Peyer's patch (tissue), 4 donors: ENCODE data around the gene CHD5. TPM values are rescaled to one million over a fixed set of nuclear protein-coding genes. Genes with fewer than 3 reads are reported as not detected.

Source experiments
- DNase-seq, 3 donors: peaks; one replicate each; pipeline ENCODE4 v3.0.0-alpha.2; 2017 to 2019
- H3K27ac ChIP-seq, 4 donors: fragments of 200-600 bp; sonication (generic); one replicate each; pipeline ENCODE4 v1.5.1; 2016 to 2019
- H3K27me3 ChIP-seq, 2 donors: fragments of 200-600 bp; sonication (generic); one replicate each; pipeline ENCODE4 v1.5.1; 2019
- H3K36me3 ChIP-seq, 3 donors: fragments of 200-600 bp; sonication (generic); one replicate each; pipeline ENCODE4 v1.5.1; 2016 to 2019
- H3K4me1 ChIP-seq, 4 donors: fragments of 200-600 bp; sonication (generic); one replicate each; pipeline ENCODE4 v1.5.1; 2016 to 2019
- H3K4me3 ChIP-seq, 4 donors: fragments of 200-600 bp; sonication (generic); 1 replicate in 3 of 4; 2 replicates in 1 of 4; pipeline ENCODE4 v1.5.1; 2016 to 2019; ENCODE audit warnings: mild to moderate bottlenecking in 1 of 4
- H3K9me3 ChIP-seq, 4 donors: fragments of 200-600 bp; sonication (generic); one replicate each; pipeline ENCODE4 v1.5.1; 2016 to 2019; ENCODE audit warnings: mild to moderate bottlenecking in 1 of 4
- CTCF ChIP-seq, 6 experiments: fragments of 450-650 bp in 4 of 6; fragments of 200-600 bp in 2 of 6; sonication (generic) in 1 of 6; IDR thresholded peaks; one replicate each; pipeline ENCODE4 v1.5.1; 2017 to 2019; ENCODE audit warnings: antibody characterized with exemption in 6 of 6, mild to moderate bottlenecking in 3 of 6, moderate library complexity in 1 of 6
- POLR2A ChIP-seq, 2 donors: fragments of 450-650 bp; IDR thresholded peaks; one replicate each; pipeline ENCODE4 v1.5.1; 2017; ENCODE audit warnings: antibody characterized with exemption in 2 of 2, mild to moderate bottlenecking in 2 of 2, moderate library complexity in 2 of 2
- total RNA-seq, 4 donors: library from RNA; depleted of rRNA; stranded (reverse); fragments of >200 nt; gene quantifications; one replicate each; pipeline ENCODE4 v1.1.0, GENCODE V29; 2016

The CHD5 gene
- total RNA-seq, 4 donors from 2014 or later: under 0.01 to 0.66 (median 0.22) TPM

GRCh38 chr1:6157528-6158174 is 22.5 kb downstream of the CHD5 start:
- no peaks in the 10 kb centered on the region for H3K36me3 ChIP-seq
- no peaks in the 10 kb centered on the region for H3K9me3 ChIP-seq
- peaks cover 0 to 5% (median 0%) of the 10 kb centered on the region in 4 donors for H3K4me1 ChIP-seq
- no peaks in the 10 kb centered on the region for H3K27me3 ChIP-seq
- TF ChIP-seq POLR2A (IDR thresholded peaks at IDR 0.05): no peak
- no peak for TF ChIP-seq CTCF (IDR thresholded peaks at IDR 0.05)
- no peak overlapping the region for H3K4me3 ChIP-seq
- no peak overlapping the region for H3K27ac ChIP-seq
- peak in 1 of 3 donors; percentile 63 for DNase-seq

- peaks cover 0 to 5% (median 0%) of the 10 kb centered on the region in 4 donors for H3K4me1 ChIP-seq
- no peak for TF ChIP-seq CTCF (IDR thresholded peaks at IDR 0.05)
- TF ChIP-seq POLR2A (IDR thresholded peaks at IDR 0.05): no peak
- H3K27me3 ChIP-seq: no peaks in the 10 kb centered on the region
- no peak overlapping the region for H3K27ac ChIP-seq
- no peaks in the 10 kb centered on the region for H3K9me3 ChIP-seq
- H3K36me3 ChIP-seq: no peaks in the 10 kb centered on the region
- no peak overlapping the region for H3K4me3 ChIP-seq
- no peak for DNase-seq
Observed at GRCh38 chr1:6157132-6157527, 23.0 kb downstream of the CHD5 start.

- no peak overlapping the region for H3K27ac ChIP-seq
- peaks cover 0 to 5% (median 0%) of the 10 kb centered on the region in 4 donors for H3K4me1 ChIP-seq
- no peak overlapping the region for H3K4me3 ChIP-seq
- H3K27me3 ChIP-seq: no peaks in the 10 kb centered on the region
- H3K36me3 ChIP-seq: no peaks in the 10 kb centered on the region
- H3K9me3 ChIP-seq: no peaks in the 10 kb centered on the region
- TF ChIP-seq CTCF (IDR thresholded peaks at IDR 0.05): no peak
- TF ChIP-seq POLR2A (IDR thresholded peaks at IDR 0.05): no peak
- DNase-seq: no peak
Observed at GRCh38 chr1:6154525-6155319, 25.4 kb downstream of the CHD5 start.

- H3K36me3 ChIP-seq: no peaks in the 10 kb centered on the region
- no peaks in the 10 kb centered on the region for H3K27me3 ChIP-seq
- no peak for DNase-seq
- H3K27ac ChIP-seq: no peak overlapping the region
- H3K4me3 ChIP-seq: no peak overlapping the region
- H3K9me3 ChIP-seq: no peaks in the 10 kb centered on the region
- H3K4me1 ChIP-seq: peaks cover 0 to 13% (median 0%) of the 10 kb centered on the region in 4 donors
- TF ChIP-seq CTCF (IDR thresholded peaks at IDR 0.05) (no peak), POLR2A (IDR thresholded peaks at IDR 0.05) (no peak)
Observed at GRCh38 chr1:6152882-6153281, 27.2 kb downstream of the CHD5 start.

- DNase-seq: no peak
- no peaks in the 10 kb centered on the region for H3K27me3 ChIP-seq
- no peaks in the 10 kb centered on the region for H3K9me3 ChIP-seq
- peaks cover 0 to 9% (median 0%) of the 10 kb centered on the region in 4 donors for H3K4me1 ChIP-seq
- H3K36me3 ChIP-seq: no peaks in the 10 kb centered on the region
- TF ChIP-seq POLR2A (IDR thresholded peaks at IDR 0.05) (no peak), CTCF (IDR thresholded peaks at IDR 0.05) (no peak)
- H3K27ac ChIP-seq: no peak overlapping the region
- no peak overlapping the region for H3K4me3 ChIP-seq
Observed at GRCh38 chr1:6152181-6152580, 27.9 kb downstream of the CHD5 start.
